Dedifferentiated amniotic fluid mesenchymal stem cell (primary cell): Measurements from ENCODE around the gene TMEM178B.

Experiments
- DNase-seq: peaks from one replicate; pipeline ENCODE4 v3.0.0-alpha.2; 2016; ENCODE audit errors: extremely low spot score

Gene TMEM178B

GRCh38 chr7:141466151-141466904, 392.5 kb downstream of the TMEM178B start:
- DNase-seq = no peak

- DNase-seq = no peak
Measured at GRCh38 chr7:141468341-141468740, 394.5 kb downstream of the TMEM178B start.

GRCh38 chr7:141475679-141476078, 401.8 kb downstream of the TMEM178B start:
- DNase-seq = no peak

- DNase-seq = no peak
Measured at GRCh38 chr7:141477865-141478264, 404.0 kb downstream of the TMEM178B start.

GRCh38 chr7:141478845-141479244, 405.0 kb downstream of the TMEM178B start:
- DNase-seq = no peak

- DNase-seq = no peak
Measured at GRCh38 chr7:141480953-141481352, 407.1 kb downstream of the TMEM178B start.

GRCh38 chr7:141481971-141482370, 408.1 kb downstream of the TMEM178B start:
- DNase-seq = no peak

- DNase-seq = no peak
Measured at GRCh38 chr7:141483044-141483443, 409.2 kb downstream of the TMEM178B start.

- DNase-seq = no peak
Measured at GRCh38 chr7:141484907-141485306, 411.0 kb downstream of the TMEM178B start.

- no peak for DNase-seq
Measured at GRCh38 chr7:141486959-141487358, 413.1 kb downstream of the TMEM178B start.

GRCh38 chr7:141490474-141490873, 416.6 kb downstream of the TMEM178B start:
- no peak for DNase-seq

GRCh38 chr7:141495057-141495456, 421.2 kb downstream of the TMEM178B start:
- no peak for DNase-seq

- DNase-seq = no peak
Measured at GRCh38 chr7:141497391-141497790, 423.5 kb downstream of the TMEM178B start.

GRCh38 chr7:141500608-141501007, 426.7 kb downstream of the TMEM178B start:
- no peak for DNase-seq

- no peak for DNase-seq
Measured at GRCh38 chr7:141501451-141501850, 427.6 kb downstream of the TMEM178B start.

GRCh38 chr7:141511316-141511675, 437.4 kb downstream of the TMEM178B start:
- no peak for DNase-seq

GRCh38 chr7:141511676-141512396, 438.0 kb downstream of the TMEM178B start:
- no peak for DNase-seq

GRCh38 chr7:141512597-141512996, 438.7 kb downstream of the TMEM178B start:
- no peak for DNase-seq

GRCh38 chr7:141513720-141514119, 439.9 kb downstream of the TMEM178B start:
- no peak for DNase-seq

GRCh38 chr7:141515941-141516340, 442.1 kb downstream of the TMEM178B start:
- DNase-seq = no peak

GRCh38 chr7:141519623-141520022, 445.8 kb downstream of the TMEM178B start:
- no peak for DNase-seq

GRCh38 chr7:141522657-141523342, 448.9 kb downstream of the TMEM178B start:
- no peak for DNase-seq
